Nucleus accumbens (tissue), 56 donors: ENCODE measurements around the gene BOC.
"Not testable (repeated sequence)": the region's sequence is repeated elsewhere in the genome, so short reads cannot be mapped to it uniquely, and the experiment has no call there.

Source experiments
- DNase-seq, 56 donors: peaks; one replicate each; lab custom pipeline; 2025; lab: John Stamatoyannopoulos, UW

Gene BOC, protein sequence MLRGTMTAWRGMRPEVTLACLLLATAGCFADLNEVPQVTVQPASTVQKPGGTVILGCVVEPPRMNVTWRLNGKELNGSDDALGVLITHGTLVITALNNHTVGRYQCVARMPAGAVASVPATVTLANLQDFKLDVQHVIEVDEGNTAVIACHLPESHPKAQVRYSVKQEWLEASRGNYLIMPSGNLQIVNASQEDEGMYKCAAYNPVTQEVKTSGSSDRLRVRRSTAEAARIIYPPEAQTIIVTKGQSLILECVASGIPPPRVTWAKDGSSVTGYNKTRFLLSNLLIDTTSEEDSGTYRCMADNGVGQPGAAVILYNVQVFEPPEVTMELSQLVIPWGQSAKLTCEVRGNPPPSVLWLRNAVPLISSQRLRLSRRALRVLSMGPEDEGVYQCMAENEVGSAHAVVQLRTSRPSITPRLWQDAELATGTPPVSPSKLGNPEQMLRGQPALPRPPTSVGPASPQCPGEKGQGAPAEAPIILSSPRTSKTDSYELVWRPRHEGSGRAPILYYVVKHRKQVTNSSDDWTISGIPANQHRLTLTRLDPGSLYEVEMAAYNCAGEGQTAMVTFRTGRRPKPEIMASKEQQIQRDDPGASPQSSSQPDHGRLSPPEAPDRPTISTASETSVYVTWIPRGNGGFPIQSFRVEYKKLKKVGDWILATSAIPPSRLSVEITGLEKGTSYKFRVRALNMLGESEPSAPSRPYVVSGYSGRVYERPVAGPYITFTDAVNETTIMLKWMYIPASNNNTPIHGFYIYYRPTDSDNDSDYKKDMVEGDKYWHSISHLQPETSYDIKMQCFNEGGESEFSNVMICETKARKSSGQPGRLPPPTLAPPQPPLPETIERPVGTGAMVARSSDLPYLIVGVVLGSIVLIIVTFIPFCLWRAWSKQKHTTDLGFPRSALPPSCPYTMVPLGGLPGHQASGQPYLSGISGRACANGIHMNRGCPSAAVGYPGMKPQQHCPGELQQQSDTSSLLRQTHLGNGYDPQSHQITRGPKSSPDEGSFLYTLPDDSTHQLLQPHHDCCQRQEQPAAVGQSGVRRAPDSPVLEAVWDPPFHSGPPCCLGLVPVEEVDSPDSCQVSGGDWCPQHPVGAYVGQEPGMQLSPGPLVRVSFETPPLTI

DNA sequence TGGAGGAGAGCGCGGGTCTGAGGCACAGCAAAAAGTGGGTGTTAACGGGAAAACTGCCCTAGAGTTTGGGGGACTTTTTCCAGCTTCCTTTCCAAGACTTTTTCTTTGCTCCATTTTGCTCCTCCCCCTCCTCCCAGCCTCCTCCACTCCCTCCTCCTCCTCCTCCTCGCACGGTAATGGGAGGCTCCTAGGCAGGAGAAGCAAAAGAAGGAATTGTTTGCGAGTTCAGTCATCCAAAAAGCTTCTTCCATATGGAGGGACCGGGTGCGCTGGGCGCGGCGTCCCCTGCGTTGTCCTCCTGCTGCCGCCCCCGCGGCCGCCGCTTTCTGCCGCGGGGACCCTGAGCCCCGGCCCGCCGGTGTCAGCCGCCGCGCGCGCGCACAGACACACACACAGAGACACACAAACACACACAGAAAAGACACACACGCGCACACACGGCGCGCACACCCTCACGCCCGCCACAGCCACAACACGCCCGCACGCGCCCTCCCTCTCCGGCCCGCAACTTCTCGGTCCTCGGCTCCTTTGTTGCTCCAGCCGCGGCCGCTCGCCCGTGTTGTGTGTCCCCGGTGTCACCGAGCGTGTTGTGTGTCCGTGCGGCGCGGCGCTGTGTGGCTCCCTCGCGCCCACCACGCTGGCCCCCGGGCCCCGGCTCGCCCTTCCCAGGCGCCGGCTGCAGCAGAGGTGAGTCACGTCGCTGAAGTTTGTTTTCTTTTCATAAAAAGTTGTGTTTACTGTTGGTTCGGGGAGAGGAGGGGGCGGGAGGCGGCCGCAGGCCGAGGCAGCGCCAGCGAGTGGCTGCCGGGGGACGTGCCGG, at the start of gene BOC:
Gene BOC, plus strand, starts transcription at position 228 of the 820 bp plus-strand sequence. CDS start 38,246 bp downstream, outside the sequence.
- peak in 9 of 56 donors; percentile 7 to 58 (median 23) for DNase-seq

DNA sequence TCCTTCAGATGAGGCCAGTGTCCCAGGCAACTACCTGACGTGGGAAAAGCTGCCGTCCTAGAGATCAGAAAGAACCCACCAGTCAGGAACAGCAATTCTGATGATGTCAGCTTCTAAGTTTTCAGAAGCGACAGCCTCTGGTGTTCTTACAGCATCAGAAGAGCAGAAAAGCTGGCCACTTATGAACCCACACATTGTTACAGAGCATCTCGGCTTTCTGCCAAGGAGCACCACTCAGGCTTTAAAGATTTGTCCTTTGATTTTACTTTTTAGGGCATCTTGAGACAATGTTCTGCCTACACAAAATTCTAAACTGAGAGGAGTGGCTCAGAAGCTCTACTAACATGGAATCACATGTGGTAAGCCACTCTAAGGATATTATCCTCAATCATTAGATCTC, 49.7 kb upstream of the BOC start:
- no peak for DNase-seq

DNA sequence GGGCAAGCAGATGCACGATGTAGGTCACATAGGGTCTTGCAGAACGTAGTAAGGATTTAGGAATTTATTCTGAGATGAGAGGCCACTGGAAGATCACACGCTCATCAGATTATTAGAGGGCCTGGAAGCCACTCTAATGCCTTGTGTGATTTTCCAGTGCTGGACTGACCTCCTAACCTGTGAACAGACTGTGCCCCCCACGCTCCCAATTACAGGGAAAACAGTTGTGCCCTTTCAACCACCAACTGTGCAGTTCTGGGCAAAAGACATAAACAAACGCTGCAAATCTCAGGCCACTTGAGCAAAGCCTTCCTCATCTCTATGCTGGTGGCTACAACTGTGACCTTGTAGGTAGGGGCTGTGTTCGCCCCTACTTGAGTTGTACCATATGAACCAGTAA, 48.2 kb upstream of the BOC start:
- no peak for DNase-seq

DNA sequence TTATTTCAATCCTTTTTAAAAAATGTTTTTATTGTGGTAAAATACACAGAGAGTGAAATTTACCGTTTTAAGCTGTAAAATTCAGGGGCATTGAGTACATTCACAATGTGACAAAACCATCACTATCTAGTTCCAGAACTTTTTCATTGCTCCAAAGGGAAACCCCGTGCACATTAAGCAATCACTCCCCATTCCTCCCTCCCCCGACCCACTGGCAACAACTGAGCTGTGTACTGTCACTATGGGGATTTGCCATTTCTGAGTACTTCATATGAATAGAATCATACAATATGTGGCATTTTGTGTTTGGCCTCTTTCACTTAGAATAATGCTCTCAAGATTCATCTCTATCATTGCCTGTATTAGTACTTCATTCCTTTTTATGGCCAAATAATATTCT, 45.5 kb upstream of the BOC start:
- DNase-seq = no peak

DNA sequence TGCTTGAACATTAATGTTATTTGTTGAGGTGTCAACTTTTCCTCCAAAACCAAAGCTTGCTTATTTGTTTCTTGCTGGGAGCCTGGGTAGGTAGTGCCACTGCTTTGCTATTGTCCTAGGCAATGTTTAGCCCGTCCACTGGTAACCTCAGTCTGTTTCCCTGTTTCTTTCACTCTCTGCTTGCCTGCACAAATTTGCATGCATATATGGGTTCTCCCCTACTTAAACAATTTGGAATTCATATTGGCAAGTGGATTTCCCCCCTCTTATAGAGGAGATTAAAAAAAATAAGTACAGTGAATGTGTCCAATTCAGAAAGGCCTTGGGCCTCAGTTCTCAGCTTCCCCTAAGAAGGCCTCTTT, 45.0 kb upstream of the BOC start:
- DNase-seq = no peak

DNA sequence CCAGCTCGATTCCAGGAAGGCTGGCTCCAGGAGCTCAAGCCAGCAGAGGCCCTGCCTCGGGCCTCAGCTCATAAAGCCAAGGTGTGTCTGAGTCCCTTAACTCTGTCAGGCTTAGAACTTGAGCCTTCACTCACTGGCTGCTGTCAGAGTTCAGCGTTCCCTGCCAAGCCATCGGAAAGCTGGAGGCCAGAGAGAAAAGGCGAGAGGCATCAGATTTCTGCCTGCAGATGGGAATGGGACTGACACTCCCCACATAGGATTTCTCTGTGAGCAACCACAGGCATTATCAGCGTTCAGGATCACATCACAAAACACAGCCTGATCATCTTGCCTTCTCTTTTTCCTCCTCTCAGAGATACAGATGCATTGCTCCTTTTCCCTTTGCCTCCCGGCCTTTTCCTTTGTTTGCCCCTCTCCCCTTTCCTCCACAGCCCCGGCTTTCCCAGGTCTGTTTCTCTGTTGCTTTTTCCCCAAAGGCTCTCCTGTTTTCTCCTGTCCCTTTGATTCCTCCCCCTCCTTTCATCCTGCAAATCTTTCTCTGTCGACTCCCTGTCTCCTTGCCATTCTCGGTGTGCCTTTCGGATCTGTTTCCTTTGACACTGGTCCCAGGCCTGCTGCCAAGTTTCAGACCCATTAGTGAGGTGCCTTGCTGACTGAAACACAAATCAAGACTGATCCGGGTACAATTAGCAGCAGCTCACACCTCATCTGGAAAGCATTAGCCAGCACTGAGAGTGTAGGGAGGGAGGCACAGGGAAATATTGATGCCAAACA, 44.5 kb upstream of the BOC start:
- peak in 22 of 56 donors; percentile 1 to 48 (median 10) for DNase-seq

DNA sequence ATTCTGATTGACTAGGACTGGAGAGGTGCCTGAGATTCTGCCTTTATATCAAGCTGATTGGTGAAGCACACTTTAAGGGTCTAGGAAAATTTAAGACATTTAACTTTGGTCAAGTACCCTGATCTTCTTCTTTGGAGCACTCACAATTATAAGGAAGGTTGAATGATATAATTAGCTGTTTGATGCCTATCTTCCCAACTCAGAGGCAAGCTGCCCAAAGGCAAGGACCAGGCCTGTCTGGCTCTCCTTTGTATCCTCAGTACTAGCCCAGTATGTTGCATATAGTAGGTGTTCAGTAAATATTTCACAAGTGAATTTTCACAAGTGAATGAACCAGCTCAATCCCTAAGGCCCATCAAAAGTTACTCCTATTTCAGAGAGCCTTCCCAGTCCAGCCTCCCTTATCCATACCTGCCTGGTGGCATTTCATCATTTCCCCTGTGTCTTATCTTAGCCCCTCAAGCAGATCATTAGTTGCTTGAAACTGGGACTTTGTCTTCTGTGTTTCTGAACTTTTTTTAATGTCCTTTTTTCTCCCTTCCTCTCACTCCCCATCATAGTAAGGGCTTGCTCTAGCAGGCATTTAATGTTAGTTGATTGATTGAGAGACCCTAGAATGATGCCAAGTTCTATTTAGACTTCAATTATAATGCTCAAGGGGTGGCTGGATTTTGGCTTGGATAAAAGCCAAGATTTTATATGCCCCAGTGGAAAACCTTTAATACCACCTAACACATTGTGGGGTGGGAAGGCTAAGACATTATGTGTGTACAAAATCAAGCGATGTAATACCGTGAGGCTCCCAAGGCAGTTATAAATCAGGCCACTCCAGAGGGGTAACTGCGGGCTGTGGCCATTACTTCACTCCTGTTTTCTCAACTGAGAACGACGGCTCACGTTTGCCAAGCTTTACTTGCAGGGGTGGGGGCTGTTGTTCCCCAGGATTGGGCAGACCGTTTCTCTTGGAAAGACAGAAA, 43.2 kb upstream of the BOC start:
- DNase-seq = peak in 4 of 56 donors; percentile 3 to 16 (median 12)

DNA sequence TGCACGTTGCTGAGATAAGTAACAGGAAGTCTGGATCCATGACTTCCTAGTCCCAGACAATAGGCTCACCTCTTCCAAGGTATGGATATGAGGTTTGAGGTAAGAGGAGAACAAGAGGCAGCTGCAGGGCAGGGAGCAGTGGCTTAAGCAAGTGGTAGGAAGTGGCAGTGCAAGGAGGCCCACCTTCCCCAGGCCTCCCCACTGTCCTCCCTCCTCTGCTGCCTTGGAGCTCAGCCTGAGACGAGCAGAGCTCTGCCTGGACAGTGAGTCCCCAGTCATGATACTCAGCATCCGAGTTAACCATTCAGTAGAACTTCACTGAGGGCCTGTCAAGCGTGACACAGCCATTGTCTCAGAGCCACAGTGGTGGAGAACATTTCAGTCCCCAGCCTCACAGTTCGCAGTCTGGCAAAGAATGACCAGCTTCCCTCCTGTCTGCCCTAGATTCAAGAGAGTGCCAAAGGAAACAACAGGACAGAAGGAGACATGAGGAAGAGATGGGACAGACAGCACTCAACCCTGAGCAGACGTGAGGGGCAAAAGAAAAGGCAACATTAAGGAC, 41.4 kb upstream of the BOC start:
- no peak for DNase-seq

DNA sequence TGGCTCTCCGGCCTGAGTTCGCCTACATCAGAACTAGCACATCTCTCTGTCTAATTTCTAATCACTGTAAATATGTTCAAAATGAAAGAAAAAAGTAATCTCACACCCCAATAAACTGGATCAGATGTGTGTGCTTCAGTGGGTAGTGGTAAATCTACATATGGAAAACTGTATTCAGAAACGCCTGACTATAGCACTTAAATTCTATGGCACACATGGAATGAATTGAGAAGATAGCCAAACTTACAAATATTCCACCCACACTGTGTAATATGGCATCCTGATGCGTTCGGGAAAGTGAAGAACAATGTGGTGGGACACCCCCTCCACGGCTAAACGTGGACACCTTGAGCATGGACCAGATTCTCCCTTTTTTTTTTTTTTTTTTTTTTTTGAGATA, 40.6 kb upstream of the BOC start:
- DNase-seq = no peak

DNA sequence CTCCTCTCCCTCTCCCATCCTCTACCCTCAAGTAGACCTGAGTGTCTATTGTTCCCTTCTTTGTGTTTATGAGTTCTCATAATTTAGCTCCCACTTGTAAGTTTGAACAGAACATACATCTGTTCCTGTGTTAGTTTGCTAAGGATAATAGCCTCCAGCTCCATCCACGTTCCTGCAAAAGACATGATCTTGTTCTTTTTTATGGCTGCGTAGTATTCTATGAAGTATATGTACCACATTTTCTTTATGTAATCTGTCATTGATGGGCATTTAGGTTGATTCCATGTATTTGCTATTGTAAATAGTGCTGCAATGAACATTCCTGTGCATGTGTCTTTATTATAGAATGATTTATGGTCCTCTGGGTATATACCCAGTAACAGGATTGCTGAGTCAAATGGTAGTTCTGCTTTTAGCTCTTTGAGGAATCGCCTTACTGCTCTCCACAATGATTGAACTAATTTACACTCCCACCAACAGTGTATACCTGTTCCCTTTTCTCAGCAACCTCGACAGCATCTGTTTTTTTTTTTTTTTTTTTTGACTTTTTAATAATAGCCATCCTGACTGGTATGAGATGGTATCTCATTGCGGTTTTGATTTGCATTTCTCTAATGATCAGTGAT, 39.6 kb upstream of the BOC start:
- not testable (repeated sequence) for DNase-seq

DNA sequence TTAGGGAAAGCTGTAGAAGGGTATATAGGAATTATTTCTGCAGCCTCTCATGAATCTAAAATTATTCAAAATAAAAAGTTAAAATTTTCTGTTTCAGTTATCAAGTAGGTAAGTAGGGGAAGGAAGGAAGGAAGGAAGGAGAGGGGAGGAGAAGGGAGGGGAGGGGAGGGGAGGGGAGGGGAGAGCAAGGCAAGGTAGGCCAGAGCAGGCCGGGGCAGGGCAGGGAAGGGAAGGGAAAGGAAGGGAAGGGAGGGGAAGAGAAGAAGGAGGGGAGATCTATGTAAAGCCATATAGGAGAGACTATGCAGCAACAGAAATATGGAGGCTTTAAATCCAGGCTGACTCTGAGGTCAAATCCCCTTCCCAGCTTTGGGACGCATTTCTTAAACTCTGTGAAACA, 38.3 kb upstream of the BOC start:
- DNase-seq = no peak

DNA sequence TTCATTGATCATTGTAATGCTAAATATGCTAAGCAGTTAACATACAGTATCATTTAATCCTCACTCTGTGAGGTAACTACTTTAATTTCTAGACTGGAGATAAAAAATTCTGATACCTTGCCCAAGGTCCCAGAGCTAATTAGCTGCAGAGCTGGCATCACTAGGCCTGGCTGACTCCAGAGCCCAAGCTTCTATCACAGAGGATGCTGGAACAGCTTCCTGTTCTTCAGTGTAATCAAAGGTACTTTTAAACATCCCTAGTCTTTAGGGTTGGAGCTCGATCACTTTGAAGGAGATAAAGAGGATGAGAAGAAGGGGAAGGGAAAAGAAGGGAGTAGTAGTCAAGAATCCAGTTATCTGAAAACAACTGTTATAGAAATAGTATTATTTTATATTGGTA, 37.1 kb upstream of the BOC start:
- no peak for DNase-seq

DNA sequence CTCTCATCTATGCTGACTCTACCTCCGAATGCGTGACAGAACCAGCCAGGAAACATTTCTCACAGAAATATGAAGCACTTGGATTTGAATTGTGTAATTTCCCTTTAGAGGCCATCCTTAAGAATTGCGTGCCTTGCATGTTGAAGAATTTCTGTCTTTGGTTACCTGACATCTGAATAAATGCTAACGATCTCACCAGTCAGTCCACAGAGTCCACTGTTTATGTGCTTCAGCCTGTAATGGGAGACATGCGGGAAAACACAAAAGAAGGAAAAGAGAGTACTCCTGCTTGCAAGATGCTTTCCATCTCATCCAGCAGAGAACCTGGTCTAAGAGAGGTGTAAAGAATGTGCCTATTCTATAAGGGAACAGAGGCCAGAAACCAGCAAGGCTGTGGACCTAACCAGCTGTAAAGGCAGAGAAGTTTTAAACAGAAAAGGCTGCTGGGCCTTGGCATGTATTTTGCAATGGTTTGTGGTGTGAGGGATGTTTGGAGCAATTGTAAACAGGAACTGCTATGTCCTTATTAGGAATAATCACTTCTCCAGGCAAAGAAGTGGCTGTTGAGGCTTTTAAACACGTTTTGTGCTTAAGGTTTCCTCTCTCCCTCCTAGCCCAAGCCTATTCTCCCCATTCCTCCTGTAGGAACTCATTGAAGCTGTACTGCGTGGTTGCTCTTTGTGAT, 36.4 kb upstream of the BOC start:
- no peak for DNase-seq

DNA sequence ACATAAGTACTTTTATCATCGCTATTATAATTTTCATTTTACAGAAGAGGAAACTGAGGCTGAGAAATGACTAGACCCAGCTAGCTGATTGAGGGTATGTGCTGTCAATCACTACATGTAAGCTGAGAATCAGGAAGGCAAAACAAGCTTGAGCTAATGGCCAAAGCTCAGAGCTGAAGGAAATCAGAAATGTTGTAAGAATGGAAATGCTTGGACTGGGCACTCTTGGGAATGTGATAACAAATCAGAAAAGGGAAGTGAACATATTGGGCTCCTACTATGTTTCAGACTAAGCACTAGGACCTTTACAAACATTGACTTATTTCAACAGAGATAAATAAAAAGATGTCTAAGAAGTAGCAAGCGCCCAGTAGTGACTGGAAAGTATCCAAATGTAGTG, 33.8 kb upstream of the BOC start:
- DNase-seq = no peak

DNA sequence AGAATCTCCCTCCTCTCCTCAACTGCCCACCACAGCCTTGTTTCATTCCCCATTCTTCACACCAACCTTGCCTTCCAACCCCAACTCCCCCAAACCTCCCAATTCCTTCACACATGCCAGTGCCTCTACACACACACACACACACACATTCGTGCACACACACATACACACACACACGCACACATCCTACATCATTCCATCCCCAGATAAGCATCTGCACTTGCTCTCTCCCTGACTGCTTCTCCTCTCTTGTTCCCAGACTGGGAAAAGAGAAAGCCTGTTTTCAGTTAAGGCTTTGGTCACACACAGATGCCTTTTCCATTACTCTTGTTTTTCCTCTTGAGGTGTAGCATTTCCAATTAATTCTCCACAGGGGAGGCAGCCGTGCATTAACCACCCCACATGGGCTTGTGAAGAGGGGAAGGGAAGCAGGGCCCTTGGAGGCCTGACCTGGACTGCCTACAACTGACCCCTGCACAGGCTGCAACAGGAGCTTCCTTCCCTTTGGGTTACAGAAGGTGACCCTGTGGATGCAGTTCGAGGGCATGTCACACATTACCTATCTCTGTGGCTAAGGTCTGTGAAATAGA, 32.0 kb upstream of the BOC start:
- no peak for DNase-seq
